ENCODE measurements around the gene FAM20A. TPM values are rescaled to one million over a fixed set of nuclear protein-coding genes. Genes with fewer than 3 reads are reported as not detected.

Gene FAM20A
- polyA plus RNA-seq (not detected in 3 replicates), polyA minus RNA-seq (not detected in 3 replicates)
- not detected for polyA plus RNA-seq (2011; ENCODE audit: low read depth)
- polyA plus RNA-seq (2011; cell fraction: cytosol; rRNA removed): not detected in 2 replicates
- 0.04 TPM in 1 of 2 replicates, not detected in the other for polyA plus RNA-seq (2011; cell fraction: nucleus; rRNA removed)
- 0.08 and 0.42 TPM in 2 replicates for polyA plus RNA-seq (2012; ENCODE audit: low replicate concordance)
- not detected for polyA minus RNA-seq (2011; cell fraction: cytosol; rRNA and poly(A)+ RNA removed)
- polyA minus RNA-seq (2011; cell fraction: nucleus; rRNA and poly(A)+ RNA removed): not detected in 2 replicates

- peak within 1 kb of the TSS; percentile 64 for H2AFZ ChIP-seq (ENCODE audit: control insufficient read depth, low read length)
- no peaks in the 10 kb centered on the region for H3K36me3 ChIP-seq (ENCODE audit: control insufficient read depth in 2 of 2, extremely low read depth in 1 of 2, insufficient read depth in 2 of 2, low read length in 2 of 2)
Observed at GRCh38 chr17:68600931-68601564, at the start of gene FAM20A. FAM20A (minus strand) TSS chr17:68601367; CDS start chr17:68600666, 701 bp downstream.

GRCh38 chr17:68649324-68649723 is 48.2 kb upstream of the FAM20A start:
- H3K27ac ChIP-seq (ENCODE audit: control insufficient read depth, insufficient read depth, low read length): no peak overlapping the region
- DNase-seq (ENCODE audit: low read depth, low spot score) (no peak), FAIRE-seq (no peak)
- H3K79me2 ChIP-seq (ENCODE audit: control insufficient read depth, insufficient read depth, low read length): no peaks in the 10 kb centered on the region
- dilution Hi-C loops (cut with MboI; ENCODE audit: extremely low pct_ligation_motif_present, low sequenced_read_pairs): no loop called here
- no peak overlapping the region for H2AFZ ChIP-seq (ENCODE audit: control insufficient read depth, low read length)
- no peak overlapping the region for H3K4me2 ChIP-seq (ENCODE audit: control insufficient read depth, extremely low read depth, insufficient read depth, low read depth, low read length)
- no peaks in the 10 kb centered on the region for H3K4me1 ChIP-seq (ENCODE audit: control insufficient read depth, extremely low read depth, insufficient read depth, low read length)
- H3K27me3 ChIP-seq (ENCODE audit: control insufficient read depth, extremely low read depth, insufficient read depth, low read length): no peaks in the 10 kb centered on the region
- H3K4me3 ChIP-seq (ENCODE audit: control insufficient read depth in 2 of 3, extremely low read depth in 1 of 3, insufficient read depth in 2 of 3, low read depth in 1 of 3, low read length in 3 of 3): no peak overlapping the region
- no peak for TF ChIP-seq CTCF (optimal IDR thresholded peaks at IDR 0.05 in 1 of 3, IDR thresholded peaks at IDR 0.05 in 1 of 3, conservative IDR thresholded peaks at IDR 0.05 in 1 of 3; ENCODE audit: extremely low read depth in 1 of 3, insufficient read depth in 2 of 3, low read length in 3 of 3)
- TF ChIP-seq EZH2 (IDR thresholded peaks at IDR 0.05; ENCODE audit: low read length): no peak
- no peaks in the 10 kb centered on the region for H4K20me1 ChIP-seq (ENCODE audit: control insufficient read depth, extremely low read depth, insufficient read depth, low read length)
- H3K9me3 ChIP-seq (ENCODE audit: control insufficient read depth, low read depth, low read length): no peaks in the 10 kb centered on the region
- no peaks in the 10 kb centered on the region for H3K36me3 ChIP-seq (ENCODE audit: control insufficient read depth in 2 of 2, extremely low read depth in 1 of 2, insufficient read depth in 2 of 2, low read length in 2 of 2)
- no peak overlapping the region for H3K9ac ChIP-seq (ENCODE audit: control insufficient read depth, extremely low read depth, insufficient read depth, low read length)
- H3K9me1 ChIP-seq (ENCODE audit: control insufficient read depth, extremely low read depth, insufficient read depth, low read length): no peaks in the 10 kb centered on the region

More at GRCh38 chr17:68600931-68601564, at the start of gene FAM20A:
- no peak within 1 kb of the TSS for H3K9ac ChIP-seq (ENCODE audit: control insufficient read depth, extremely low read depth, insufficient read depth, low read length)
- H3K27me3 ChIP-seq (ENCODE audit: control insufficient read depth, extremely low read depth, insufficient read depth, low read length): peaks cover 22% of the 10 kb centered on the region
- H3K4me3 ChIP-seq (ENCODE audit: control insufficient read depth in 2 of 3, extremely low read depth in 1 of 3, insufficient read depth in 2 of 3, low read depth in 1 of 3, low read length in 3 of 3): peak within 1 kb of the TSS; percentile 35 to 59 (median 52)
- DNase-seq (ENCODE audit: low read depth, low spot score) (no peak), FAIRE-seq (no peak)
- dilution Hi-C loops (cut with MboI; ENCODE audit: extremely low pct_ligation_motif_present, low sequenced_read_pairs): no loop called here
- no peaks in the 10 kb centered on the region for H3K9me3 ChIP-seq (ENCODE audit: control insufficient read depth, low read depth, low read length)
- no peak for TF ChIP-seq CTCF (optimal IDR thresholded peaks at IDR 0.05 in 1 of 3, IDR thresholded peaks at IDR 0.05 in 1 of 3, conservative IDR thresholded peaks at IDR 0.05 in 1 of 3; ENCODE audit: extremely low read depth in 1 of 3, insufficient read depth in 2 of 3, low read length in 3 of 3)
- TF ChIP-seq EZH2 (IDR thresholded peaks at IDR 0.05; ENCODE audit: low read length): peak; percentile 46
- H3K9me1 ChIP-seq (ENCODE audit: control insufficient read depth, extremely low read depth, insufficient read depth, low read length): no peaks in the 10 kb centered on the region
- H3K79me2 ChIP-seq (ENCODE audit: control insufficient read depth, insufficient read depth, low read length): no peaks in the 10 kb centered on the region
- peak within 1 kb of the TSS; percentile 84 for H3K4me2 ChIP-seq (ENCODE audit: control insufficient read depth, extremely low read depth, insufficient read depth, low read depth, low read length)
- peaks cover 8% of the 10 kb centered on the region for H3K4me1 ChIP-seq (ENCODE audit: control insufficient read depth, extremely low read depth, insufficient read depth, low read length)
- no peak within 1 kb of the TSS for H3K27ac ChIP-seq (ENCODE audit: control insufficient read depth, insufficient read depth, low read length)
- H4K20me1 ChIP-seq (ENCODE audit: control insufficient read depth, extremely low read depth, insufficient read depth, low read length): no peaks in the 10 kb centered on the region

All from keratinocyte (primary cell).